GM23248 (cell line): ENCODE results near the gene ERC2. TPM values are rescaled to one million over a fixed set of nuclear protein-coding genes. Genes with fewer than 3 reads are reported as not detected.

Source experiments
- DNase-seq: peaks from one replicate; pipeline ENCODE4 v3.0.0-alpha.2; 2015
- H2AFZ ChIP-seq: fragments of 200-600 bp; sonication (generic); 2 replicates; pipeline ENCODE4 v1.6.1; 2016; ENCODE audit warnings: antibody characterized with exemption
- H3F3A ChIP-seq: fragments of 200-600 bp; sonication (generic); 2 replicates; pipeline ENCODE4 v1.6.1; 2016; ENCODE audit warnings: mild to moderate bottlenecking, antibody characterized with exemption, mixed run types; ENCODE audit not compliant: insufficient read depth
- H3K27ac ChIP-seq: fragments of 200-600 bp; sonication (generic); 2 replicates; pipeline ENCODE4 v1.5.1; 2016; ENCODE audit warnings: mild to moderate bottlenecking
- H3K27me3 ChIP-seq: fragments of 200-600 bp; sonication (generic); replicated peaks from 2 replicates; pipeline ENCODE4 v1.6.1; 2016; ENCODE audit warnings: mild to moderate bottlenecking; ENCODE audit not compliant: insufficient read depth
- H3K36me3 ChIP-seq: fragments of 200-600 bp; sonication (generic); 2 replicates; pipeline ENCODE4 v1.6.1; 2016; ENCODE audit warnings: low read depth, mild to moderate bottlenecking
- H3K4me1 ChIP-seq: fragments of 200-600 bp; sonication (generic); 2 replicates; pipeline ENCODE4 v1.6.1; 2016; ENCODE audit warnings: mild to moderate bottlenecking; ENCODE audit not compliant: insufficient read depth
- H3K4me2 ChIP-seq: fragments of 200-600 bp; sonication (generic); one replicate; pipeline ENCODE4 v1.6.1; 2016; ENCODE audit warnings: mild to moderate bottlenecking; ENCODE audit not compliant: unreplicated experiment
- H3K4me3 ChIP-seq: fragments of 200-600 bp; sonication (generic); 2 replicates; pipeline ENCODE4 v1.5.1; 2016; ENCODE audit warnings: mild to moderate bottlenecking
- H3K79me2 ChIP-seq: fragments of 200-600 bp; sonication (generic); 2 replicates; pipeline ENCODE4 v1.6.1; 2016; ENCODE audit warnings: mild to moderate bottlenecking; ENCODE audit not compliant: insufficient read depth
- H3K9ac ChIP-seq: fragments of 200-600 bp; sonication (generic); 2 replicates; pipeline ENCODE4 v1.6.1; 2016; ENCODE audit warnings: mild to moderate bottlenecking
- H3K9me2 ChIP-seq: fragments of 200-600 bp; sonication (generic); 2 replicates; pipeline ENCODE4 v1.6.1; 2016; ENCODE audit warnings: mixed run types, mild to moderate bottlenecking, moderate library complexity; ENCODE audit not compliant: insufficient read depth
- H3K9me3 ChIP-seq: fragments of 200-600 bp; sonication (generic); one replicate; pipeline ENCODE4 v1.6.1; 2017; ENCODE audit warnings: low read depth
- H4K20me1 ChIP-seq: fragments of 200-600 bp; sonication (generic); 2 replicates; pipeline ENCODE4 v1.6.0; 2016; ENCODE audit not compliant: insufficient read depth
- EZH2 ChIP-seq: fragments of 200-600 bp; sonication (generic); IDR thresholded peaks from 2 replicates; pipeline ENCODE4 v1.6.1; 2018; ENCODE audit warnings: antibody characterized with exemption, mild to moderate bottlenecking; ENCODE audit not compliant: insufficient read depth, poor library complexity, severe bottlenecking
- EZH2phosphoT487 ChIP-seq: fragments of 200-600 bp; sonication (generic); IDR thresholded peaks from 2 replicates; pipeline ENCODE4 v1.6.1; 2018; ENCODE audit warnings: antibody characterized with exemption, moderate library complexity, mild to moderate bottlenecking, low read depth; ENCODE audit not compliant: insufficient read depth
- WGBS, 2 experiments: methylation state at CpG; one replicate each; pipeline ENCODE4 v1.1.6; 2015 to 2017; ENCODE audit warnings: low lambda C conversion rate in 2 of 2, low coverage in 1 of 2; ENCODE audit errors: missing lambda C conversion rate in 2 of 2; 5-methylcytosine and 5-hydroxymethylcytosine counted together
- in situ Hi-C: fragments of 300-500 bp; cut with MboI; formaldehyde crosslinking; loops from 2 replicates; pipeline ENCODE4 v1.15.0; 2020
- polyA plus RNA-seq: library from polyadenylated mRNA; unstranded; fragments of >200 nt; fragmentation: Nextera tagmentation; extraction: Ambion mirVana; gene quantifications from 2 replicates; pipeline ENCODE4 v1.2.1, GENCODE V29; 2016
- total RNA-seq: library from RNA; depleted of rRNA; stranded (reverse); fragments of >200 nt; shearing (Covaris generic); gene quantifications from 2 replicates; pipeline ENCODE4 v1.2.3, GENCODE V29; 2014

ERC2 gene
- total and polyA plus RNA-seq, 2 experiments from 2014 or later = not detected

- Histone ChIP-seq H3K9me2 (peaks cover 4% of the 10 kb centered on the region; the same call in 1 of the 2 replicates), H3K4me1 (no peaks in the 10 kb centered on the region), H3K27me3 (peaks cover 73% of the 10 kb centered on the region), H3F3A (no peaks in the 10 kb centered on the region), H3K79me2 (no peaks in the 10 kb centered on the region), H3K36me3 (no peaks in the 10 kb centered on the region), H4K20me1 (no peaks in the 10 kb centered on the region), H3K9ac (no peak overlapping the region), H3K9me3 (no peaks in the 10 kb centered on the region), H3K4me3 (no peak overlapping the region), H2AFZ (no peak overlapping the region), H3K4me2 (no peak overlapping the region), H3K27ac (no peak overlapping the region)
- 20% methylated on average over 2 of the region's 2 CpGs for WGBS, 2 experiments
- TF ChIP-seq EZH2phosphoT487 (no peak), EZH2 (no peak)
- in situ Hi-C loops = no loop called here
- DNase-seq = no peak
Observed at GRCh38 chr3:55641964-55642363, 826.3 kb downstream of the ERC2 start.

GRCh38 chr3:55639896-55640765, 828.1 kb downstream of the ERC2 start:
- Histone ChIP-seq H3K27me3 (peaks cover 54% of the 10 kb centered on the region), H3K4me2 (no peak overlapping the region), H3K9me3 (no peaks in the 10 kb centered on the region), H3K27ac (no peak overlapping the region), H3K4me1 (no peaks in the 10 kb centered on the region), H3F3A (no peaks in the 10 kb centered on the region), H3K9me2 (peaks cover 4% of the 10 kb centered on the region; the same call in 1 of the 2 replicates), H3K9ac (no peak overlapping the region), H3K79me2 (no peaks in the 10 kb centered on the region), H3K4me3 (no peak overlapping the region), H2AFZ (no peak overlapping the region), H4K20me1 (no peaks in the 10 kb centered on the region), H3K36me3 (no peaks in the 10 kb centered on the region)
- no peak for DNase-seq
- in situ Hi-C loops = no loop called here
- WGBS, 2 experiments = 22 to 27% methylated on average over 9 of the region's 9 CpGs
- TF ChIP-seq EZH2phosphoT487 (no peak), EZH2 (no peak)

DNA sequence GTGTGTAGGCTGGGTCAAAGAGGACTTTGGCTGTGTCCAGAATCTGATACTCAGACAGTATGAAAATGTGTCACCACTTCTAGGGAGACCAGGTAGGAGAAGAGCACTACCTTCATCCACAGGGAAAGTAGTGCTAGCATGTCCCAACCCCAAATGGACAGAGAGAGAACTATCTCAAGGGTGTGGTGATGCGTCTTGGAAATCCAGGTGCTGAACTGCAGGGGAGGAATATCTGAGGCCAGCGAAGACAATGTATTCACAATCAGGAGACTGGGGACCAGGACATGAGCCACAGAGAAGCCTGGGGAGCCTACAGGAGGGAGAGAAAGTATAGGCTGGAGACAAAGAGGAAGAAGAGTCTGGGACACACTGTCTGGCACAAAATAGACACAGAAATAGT, 829.1 kb downstream of the ERC2 start:
- H3K27me3 ChIP-seq = peaks cover 50% of the 10 kb centered on the region
- no peak for TF ChIP-seq EZH2
- TF ChIP-seq EZH2phosphoT487 = no peak
- no peak overlapping the region for H2AFZ ChIP-seq
- no peak overlapping the region for H3K27ac ChIP-seq
- H3F3A ChIP-seq = no peaks in the 10 kb centered on the region
- no peaks in the 10 kb centered on the region for H4K20me1 ChIP-seq
- H3K4me1 ChIP-seq = no peaks in the 10 kb centered on the region
- DNase-seq = no peak
- no peaks in the 10 kb centered on the region for H3K79me2 ChIP-seq
- no peak overlapping the region for H3K4me3 ChIP-seq
- H3K36me3 ChIP-seq = no peaks in the 10 kb centered on the region
- H3K4me2 ChIP-seq = no peak overlapping the region
- WGBS, 2 experiments = 56 to 69% methylated on average over 2 of the region's 2 CpGs
- in situ Hi-C loops = no loop called here
- no peak overlapping the region for H3K9ac ChIP-seq
- peaks cover 4% of the 10 kb centered on the region; the same call in 1 of the 2 replicates for H3K9me2 ChIP-seq
- H3K9me3 ChIP-seq = no peaks in the 10 kb centered on the region

- Histone ChIP-seq H3K9me2 (peaks cover 4% of the 10 kb centered on the region; the same call in 1 of the 2 replicates), H4K20me1 (no peaks in the 10 kb centered on the region), H3K4me3 (no peak overlapping the region), H3K9ac (no peak overlapping the region), H3K4me1 (no peaks in the 10 kb centered on the region), H3K27me3 (peaks cover 46% of the 10 kb centered on the region), H3K36me3 (no peaks in the 10 kb centered on the region), H3K27ac (no peak overlapping the region), H3K79me2 (no peaks in the 10 kb centered on the region), H3F3A (no peaks in the 10 kb centered on the region), H3K4me2 (no peak overlapping the region), H3K9me3 (no peaks in the 10 kb centered on the region), H2AFZ (no peak overlapping the region)
- TF ChIP-seq EZH2 = no peak
- in situ Hi-C loops = no loop called here
- 33 to 35% methylated on average over 7 of the region's 7 CpGs for WGBS, 2 experiments
- peak; percentile 11 for DNase-seq
Observed at GRCh38 chr3:55637906-55638638, 830.2 kb downstream of the ERC2 start.
